ENCODE results near the gene KCTD8.

DNA sequence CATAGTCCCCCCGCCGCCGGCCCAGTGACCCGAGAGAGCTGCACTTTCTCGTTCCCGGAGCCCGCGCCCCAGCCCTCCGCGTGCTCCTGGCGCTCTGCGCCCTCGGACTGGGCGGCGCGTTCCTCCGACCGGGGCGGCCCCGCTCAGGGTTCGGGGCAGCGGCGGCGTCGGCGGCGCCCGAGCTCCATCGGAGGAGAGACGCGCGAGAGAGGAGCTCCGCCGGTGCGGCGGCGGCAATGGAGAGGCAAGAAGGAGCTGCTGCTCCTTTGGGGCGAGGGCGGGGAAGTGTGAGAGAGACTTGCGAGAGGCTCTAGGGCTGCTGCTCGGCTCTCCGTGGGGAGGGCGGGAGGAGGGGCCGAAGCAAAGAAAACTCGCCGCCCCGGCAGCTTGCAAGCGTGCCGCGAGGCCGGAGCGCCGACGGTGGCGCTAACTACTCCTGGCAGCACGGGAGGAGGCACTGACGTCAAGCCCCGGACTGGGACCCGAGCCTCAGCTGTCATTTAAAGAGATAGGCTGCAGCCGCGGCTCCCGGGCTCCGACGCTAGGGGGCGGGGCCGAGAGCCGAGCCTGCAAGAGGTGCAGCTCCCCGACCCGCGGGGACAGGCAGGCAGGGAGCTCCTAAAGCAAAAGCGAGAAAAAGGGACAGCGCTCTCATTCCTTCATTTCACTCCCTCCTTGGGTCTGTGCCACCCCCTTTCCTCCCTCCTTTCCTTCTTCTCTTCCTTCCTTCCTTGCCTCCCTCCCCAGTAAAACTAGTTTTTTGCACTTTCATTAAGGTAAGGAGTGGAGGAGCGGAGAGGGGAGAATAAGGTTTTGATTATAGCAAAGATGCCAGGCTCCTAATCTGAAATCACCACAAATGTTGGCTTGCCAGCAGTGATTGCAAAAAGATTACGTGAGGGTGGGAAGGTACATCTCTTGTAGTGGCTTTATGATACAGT is at the start of gene KCTD8:
- TF ChIP-seq, protein P1, sequence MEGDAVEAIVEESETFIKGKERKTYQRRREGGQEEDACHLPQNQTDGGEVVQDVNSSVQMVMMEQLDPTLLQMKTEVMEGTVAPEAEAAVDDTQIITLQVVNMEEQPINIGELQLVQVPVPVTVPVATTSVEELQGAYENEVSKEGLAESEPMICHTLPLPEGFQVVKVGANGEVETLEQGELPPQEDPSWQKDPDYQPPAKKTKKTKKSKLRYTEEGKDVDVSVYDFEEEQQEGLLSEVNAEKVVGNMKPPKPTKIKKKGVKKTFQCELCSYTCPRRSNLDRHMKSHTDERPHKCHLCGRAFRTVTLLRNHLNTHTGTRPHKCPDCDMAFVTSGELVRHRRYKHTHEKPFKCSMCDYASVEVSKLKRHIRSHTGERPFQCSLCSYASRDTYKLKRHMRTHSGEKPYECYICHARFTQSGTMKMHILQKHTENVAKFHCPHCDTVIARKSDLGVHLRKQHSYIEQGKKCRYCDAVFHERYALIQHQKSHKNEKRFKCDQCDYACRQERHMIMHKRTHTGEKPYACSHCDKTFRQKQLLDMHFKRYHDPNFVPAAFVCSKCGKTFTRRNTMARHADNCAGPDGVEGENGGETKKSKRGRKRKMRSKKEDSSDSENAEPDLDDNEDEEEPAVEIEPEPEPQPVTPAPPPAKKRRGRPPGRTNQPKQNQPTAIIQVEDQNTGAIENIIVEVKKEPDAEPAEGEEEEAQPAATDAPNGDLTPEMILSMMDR (IDR thresholded peaks at IDR 0.05): peak; percentile 78
- TF ChIP-seq TCF7L2 (IDR thresholded peaks at IDR 0.05; ENCODE audit: low read depth, low read length) (no peak), SIN3A (IDR thresholded peaks at IDR 0.05; ENCODE audit: borderline replicate concordance, insufficient read depth, low read depth, low read length) (no peak), POLR2AphosphoS5 (IDR thresholded peaks at IDR 0.05; ENCODE audit: low read depth, low read length) (no peak)
